Loucy (cell line): ENCODE data around the gene OR2G2.

Source experiments
- EZH2phosphoT487 ChIP-seq: fragments of 200-600 bp; IDR thresholded peaks from 2 replicates; pipeline ENCODE4 v1.6.1; 2018; ENCODE audit warnings: antibody characterized with exemption, mild to moderate bottlenecking, moderate library complexity, borderline replicate concordance
- TF ChIP-seq, protein P1 (sequence below): fragments of 200-600 bp; sonication (generic); conservative IDR thresholded peaks from 2 replicates; pipeline ENCODE4 v1.5.1; 2014; ENCODE audit warnings: mild to moderate bottlenecking, antibody characterized with exemption, low read length

DNA sequence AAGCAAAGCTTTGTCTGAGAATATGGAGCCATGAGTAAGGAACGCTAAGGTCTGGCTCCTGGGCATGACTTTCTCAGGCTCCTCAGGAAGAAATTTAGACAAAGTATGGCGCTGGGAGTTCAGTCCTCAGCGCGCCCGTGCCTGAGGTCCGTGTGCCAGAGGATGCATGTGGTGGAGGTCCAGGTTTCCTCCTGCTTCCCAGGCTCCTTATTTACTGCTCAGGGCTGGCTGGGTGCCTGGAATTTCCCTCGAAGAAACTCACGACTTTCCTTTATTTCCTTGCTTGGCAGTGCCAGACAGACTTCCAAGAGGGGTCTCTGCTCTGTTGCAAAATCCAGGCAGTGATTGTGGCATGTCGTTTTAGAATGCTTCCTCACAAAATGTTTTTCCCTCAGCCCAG lies 26.0 kb upstream of the OR2G2 start:
- TF ChIP-seq, protein P1, sequence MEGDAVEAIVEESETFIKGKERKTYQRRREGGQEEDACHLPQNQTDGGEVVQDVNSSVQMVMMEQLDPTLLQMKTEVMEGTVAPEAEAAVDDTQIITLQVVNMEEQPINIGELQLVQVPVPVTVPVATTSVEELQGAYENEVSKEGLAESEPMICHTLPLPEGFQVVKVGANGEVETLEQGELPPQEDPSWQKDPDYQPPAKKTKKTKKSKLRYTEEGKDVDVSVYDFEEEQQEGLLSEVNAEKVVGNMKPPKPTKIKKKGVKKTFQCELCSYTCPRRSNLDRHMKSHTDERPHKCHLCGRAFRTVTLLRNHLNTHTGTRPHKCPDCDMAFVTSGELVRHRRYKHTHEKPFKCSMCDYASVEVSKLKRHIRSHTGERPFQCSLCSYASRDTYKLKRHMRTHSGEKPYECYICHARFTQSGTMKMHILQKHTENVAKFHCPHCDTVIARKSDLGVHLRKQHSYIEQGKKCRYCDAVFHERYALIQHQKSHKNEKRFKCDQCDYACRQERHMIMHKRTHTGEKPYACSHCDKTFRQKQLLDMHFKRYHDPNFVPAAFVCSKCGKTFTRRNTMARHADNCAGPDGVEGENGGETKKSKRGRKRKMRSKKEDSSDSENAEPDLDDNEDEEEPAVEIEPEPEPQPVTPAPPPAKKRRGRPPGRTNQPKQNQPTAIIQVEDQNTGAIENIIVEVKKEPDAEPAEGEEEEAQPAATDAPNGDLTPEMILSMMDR: no peak
- no peak for TF ChIP-seq EZH2phosphoT487
